HG03521 (cell line): ENCODE data around the gene RASSF7.

Experiments used
- ATAC-seq: cut with Tn5 transposase; IDR thresholded peaks from one replicate; pipeline ENCODE4 v1.9.1; 2021; ENCODE audit warnings: mild to moderate bottlenecking, moderate library complexity; ENCODE audit not compliant: unreplicated experiment

The RASSF7 gene

DNA sequence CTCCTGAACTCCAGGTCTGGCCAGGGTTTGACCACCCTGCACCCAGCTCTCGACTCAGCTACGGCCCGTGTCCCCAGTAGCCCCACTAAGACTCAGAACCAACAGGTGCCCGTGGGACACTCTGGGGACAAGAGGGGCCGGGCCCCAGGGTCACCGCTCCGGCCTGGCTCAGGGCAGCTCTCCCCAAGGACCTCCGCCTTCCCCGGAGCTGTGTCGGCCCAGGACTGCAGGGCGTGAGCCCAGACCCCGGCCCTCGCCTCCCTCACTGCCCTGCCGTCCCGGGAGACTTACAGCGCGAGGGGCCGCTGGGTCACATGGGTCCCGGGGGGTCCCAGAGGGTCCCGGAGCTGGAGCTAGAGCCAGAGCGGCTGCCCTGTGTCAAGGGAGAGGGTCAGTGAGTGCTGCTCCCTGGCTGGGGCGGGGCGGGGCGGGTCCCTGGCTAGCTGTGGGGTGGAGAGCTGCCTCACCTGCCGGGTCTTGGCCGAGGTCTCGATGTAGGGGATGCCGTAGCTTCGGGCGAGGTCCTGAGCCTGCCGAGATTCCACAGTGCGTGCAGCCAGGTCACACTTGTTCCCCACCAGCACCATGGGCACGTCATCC, 27.7 kb upstream of the RASSF7 start:
- ATAC-seq: no peak

GRCh38 chr11:533586-534395, 27.0 kb upstream of the RASSF7 start:
- ATAC-seq: no peak

- no peak for ATAC-seq
Measured at GRCh38 chr11:534396-535209, 26.2 kb upstream of the RASSF7 start.

GRCh38 chr11:535210-535518, 25.6 kb upstream of the RASSF7 start:
- ATAC-seq: no peak

DNA sequence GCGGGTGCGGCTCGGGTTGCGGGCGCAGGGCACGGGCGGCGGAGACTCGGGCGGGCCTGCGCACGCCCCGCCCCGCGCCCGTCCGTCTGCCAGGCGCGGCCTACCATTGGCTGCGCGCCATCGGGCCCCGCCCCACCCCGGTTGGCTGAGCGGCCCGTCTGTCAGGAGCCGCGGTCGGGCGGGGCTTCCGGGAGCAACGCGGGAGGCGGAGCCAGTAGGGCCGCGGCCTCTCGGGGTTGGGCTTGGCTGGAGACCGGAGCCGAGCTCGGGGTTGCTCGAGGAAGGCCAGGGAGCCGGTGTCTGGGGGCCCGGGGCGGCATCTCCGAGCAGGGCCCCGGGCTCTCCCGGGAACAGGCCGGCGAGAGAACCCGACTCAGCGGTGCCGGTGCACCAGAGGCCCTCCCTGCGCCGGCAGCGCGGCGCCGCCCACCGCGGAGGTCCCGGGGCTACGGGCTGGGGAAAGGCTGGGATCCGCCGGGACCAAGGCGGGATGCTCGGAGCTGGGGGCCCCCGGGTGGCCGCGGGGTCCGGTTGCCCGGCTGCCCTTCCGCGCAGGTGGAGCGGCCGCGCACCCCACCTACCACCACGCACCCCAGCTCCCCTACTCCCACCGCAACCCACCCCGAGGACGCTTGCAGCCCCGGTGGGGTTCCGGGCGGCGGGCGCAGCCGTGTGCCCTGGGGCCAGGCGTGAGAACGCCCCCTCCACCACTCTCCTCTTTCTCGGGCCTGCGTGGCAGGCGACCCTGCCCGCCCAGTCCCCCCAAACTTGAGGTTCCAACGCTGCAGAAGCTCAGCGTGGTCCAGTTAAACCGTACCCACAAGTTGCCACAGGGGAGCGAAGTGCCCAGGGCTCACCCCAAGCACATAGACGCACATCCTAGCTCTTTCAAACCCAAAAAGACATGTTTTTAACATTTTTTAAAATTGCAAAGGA, 25.0 kb upstream of the RASSF7 start, which contains the start of gene HRAS:
Gene HRAS, minus strand, starts transcription at position 58 of the 936 bp plus-strand sequence.
- peak; percentile 62 for ATAC-seq

GRCh38 chr11:536841-537621, 23.7 kb upstream of the RASSF7 start, which contains the start of gene LRRC56:
Gene LRRC56, plus strand, starts transcription at chr11:537527. Its CDS starts 3,158 bp downstream, at chr11:540685.
- ATAC-seq: peak; percentile 42

DNA sequence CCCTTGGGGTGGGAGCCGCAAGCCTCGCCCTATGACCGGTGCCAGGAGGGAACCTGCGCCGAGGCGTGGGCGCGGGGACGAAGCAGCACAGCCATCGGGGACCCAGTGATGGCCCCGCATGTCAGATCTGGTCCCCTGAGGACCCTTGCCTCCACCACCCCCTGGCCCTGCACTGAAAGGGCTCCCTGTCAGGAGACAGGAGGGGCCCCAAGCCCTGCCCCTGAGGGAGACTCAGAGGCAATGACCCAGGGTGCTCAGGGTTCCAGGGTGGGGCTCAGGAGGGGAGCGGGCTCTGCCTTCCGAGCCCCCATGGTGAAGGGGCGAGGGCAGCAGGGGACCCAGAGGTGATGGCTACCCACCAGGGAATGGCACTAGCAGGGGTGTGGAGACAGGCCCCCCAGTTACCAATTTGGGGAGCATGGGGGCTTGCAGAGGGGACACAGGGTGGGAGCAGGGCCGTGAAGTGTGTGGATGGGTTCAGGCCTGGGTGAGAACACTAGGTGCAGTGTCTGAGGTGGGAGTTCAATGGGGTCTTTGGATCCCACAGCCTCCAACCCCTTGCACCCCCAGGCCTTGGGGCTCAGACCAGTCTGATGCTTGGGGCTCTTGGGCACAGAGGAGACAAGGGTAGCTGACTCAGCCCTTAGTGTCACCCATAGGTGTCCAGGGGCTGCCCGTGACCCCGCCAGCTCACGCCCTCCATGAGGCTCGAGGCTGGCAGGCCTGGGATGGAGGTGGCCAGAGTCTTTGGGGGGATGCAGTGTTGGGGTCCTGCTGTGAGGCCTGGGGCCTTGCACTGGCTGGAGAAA, 22.9 kb upstream of the RASSF7 start:
- no peak for ATAC-seq

DNA sequence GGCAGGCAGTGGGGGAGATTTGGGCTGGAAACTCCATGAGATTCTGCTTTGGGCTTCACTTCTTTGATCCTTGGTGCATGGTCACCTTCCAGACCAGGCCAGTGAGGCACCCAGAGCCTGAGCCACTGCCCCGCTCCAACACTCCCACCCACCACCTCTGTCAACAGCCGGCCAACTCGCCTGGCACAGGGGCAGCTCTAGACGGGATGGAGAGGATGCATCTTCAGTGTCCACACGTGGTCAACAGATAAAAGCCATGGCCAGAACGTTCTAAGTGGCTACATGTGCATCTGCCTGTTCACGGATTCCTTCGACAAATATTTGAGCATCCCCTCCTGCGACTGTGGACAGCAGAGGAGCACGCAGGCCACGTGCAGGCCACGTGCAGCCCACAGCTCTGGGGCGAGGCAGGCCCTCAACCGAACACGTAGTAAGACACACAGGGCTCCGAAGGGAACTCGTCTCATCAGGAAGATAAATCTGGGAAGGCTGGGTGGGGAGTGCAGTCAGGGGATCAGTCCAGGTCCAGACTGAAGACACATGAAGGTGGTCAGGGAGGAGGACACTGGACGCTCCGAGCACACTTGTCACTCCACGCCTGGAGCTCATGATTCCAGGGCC, 22.2 kb upstream of the RASSF7 start:
- ATAC-seq: no peak

- ATAC-seq: no peak
Measured at GRCh38 chr11:539971-540481, 20.7 kb upstream of the RASSF7 start.

DNA sequence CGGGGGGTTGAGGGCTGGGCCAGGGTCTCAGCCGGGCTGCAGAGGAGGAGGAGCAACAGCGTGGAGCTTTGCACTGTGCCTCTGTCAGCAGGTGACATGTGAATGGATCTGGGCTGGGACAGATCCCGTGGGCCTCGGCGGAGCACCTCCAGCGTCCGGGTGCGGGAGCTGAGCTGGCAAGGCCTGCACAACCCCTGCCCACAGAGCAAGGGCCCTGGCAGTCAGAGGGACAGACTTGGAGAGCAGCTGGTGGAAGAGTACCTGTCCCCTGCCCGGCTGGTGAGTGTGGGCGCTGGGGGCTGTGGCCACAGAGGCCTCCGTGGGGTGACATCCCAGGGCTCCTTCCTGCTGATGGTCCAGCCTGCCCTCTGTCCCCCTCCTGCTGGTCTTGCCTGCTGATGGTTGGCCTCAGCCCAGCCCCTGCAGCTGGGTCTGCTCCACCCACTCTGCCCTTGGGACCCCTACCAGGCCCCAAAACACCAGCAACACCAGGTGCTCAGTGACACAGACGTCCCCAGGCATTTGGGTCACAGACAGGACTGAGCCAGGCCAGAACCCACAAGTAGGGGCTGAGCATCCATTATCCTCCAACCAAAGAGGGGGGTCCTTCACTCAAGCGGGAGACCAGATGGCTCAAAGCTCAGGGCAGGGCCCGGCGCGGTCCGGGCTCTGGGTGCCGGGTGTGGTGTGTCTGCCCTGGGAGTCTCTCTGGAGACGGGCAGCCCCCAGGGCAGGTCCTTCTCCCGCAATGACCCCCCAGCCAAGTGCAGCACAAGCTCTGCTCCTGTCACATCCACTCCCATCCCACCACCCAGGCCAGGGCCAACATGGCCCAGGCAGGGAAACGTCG, 20.0 kb upstream of the RASSF7 start:
- ATAC-seq: no peak

GRCh38 chr11:541433-541885, 19.3 kb upstream of the RASSF7 start:
- ATAC-seq: no peak

- ATAC-seq: no peak
Measured at GRCh38 chr11:544817-545166, 16.0 kb upstream of the RASSF7 start.

DNA sequence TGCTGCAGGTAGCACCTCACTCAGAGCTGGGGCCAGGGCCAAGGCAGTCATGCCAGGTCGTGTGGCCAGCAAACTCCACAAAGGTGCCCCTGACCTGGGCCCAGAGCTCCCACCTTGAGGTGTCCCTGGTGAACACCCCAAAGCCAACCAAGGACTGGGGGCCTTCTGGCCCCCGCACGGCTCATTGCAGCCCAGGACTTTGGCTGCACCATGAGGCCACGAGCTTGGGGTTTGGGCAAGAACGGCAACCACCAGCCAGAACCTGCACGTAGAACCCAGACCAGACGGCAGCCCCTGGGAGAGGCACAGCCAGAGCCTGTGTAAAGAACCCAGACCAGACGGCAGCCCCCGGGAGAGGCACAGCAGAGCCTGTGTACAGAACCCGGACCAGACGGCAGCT, 15.6 kb upstream of the RASSF7 start:
- ATAC-seq: no peak

DNA sequence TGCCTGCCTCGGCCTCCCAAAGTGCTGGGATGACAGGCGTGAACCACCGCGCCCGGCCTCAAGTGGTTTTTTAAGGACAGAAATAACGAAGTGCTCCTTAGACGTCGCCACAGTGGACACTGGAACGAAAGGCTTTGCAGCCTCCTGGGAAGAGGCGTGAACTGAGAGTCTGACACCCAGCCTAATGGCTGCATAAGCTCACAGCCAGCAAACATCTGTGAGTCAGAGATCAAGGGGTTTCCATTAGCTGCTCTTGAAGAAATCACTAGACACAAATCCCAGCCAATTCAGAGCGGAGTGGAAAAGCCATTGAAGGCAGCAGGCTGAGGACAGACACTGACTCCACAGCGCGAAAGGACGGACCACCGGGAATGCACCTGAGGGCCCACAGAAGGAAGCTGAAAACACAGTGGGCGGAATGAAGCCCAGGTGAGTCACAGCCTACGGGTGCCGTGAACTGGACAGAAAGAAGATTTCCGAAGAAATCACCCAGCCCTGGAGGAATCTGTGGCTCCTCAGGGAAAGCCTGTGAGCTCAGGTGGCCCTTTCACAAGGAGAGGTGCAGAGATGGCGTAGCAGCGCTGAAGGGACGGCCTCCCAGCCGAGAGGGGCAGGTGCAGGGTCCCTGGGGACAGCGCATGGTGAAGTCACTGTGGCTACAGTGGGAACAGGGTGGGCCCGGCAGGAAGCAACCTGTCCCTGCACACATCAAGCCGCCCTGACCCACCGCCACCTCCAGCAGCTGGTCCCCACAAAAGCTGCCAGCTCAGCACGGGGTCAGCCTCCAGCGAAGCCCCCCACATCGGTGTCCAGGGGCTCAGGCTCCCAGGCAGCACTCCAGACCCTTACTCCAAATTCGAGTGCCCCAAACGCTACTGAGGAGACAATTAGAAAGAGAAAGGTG, 11.8 kb upstream of the RASSF7 start:
- ATAC-seq: no peak

GRCh38 chr11:550021-550745, 10.6 kb upstream of the RASSF7 start:
- no peak for ATAC-seq

DNA sequence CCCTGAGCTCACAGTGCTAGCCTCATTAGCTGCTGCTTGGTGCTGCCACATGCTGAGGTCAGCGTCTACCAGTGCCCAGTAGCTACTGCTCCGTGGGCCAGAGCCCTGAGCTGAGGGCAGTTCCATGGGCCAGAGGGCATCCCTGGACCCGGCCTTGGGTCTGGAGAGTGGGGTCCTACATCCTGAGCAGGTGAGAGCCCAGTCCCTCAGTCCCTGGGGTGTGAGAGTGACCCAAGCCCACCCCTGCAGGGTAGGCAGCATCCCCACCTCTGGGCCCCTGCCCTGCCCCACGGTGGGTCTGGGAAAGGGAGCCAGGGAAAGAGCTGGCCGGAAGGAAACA, 10.1 kb upstream of the RASSF7 start:
- ATAC-seq: no peak
